IMR-90 (cell line): ENCODE measurements around the gene TRIM38. TPM values are rescaled to one million over a fixed set of nuclear protein-coding genes. Genes with fewer than 3 reads are reported as not detected.

Experiments used
- ATAC-seq: fragments of 200-7000 bp; cut with Tn5 transposase; 2 replicates; pipeline ENCODE4 v1.9.1; 2020; ENCODE audit warnings: low read depth, mild to moderate bottlenecking, moderate library complexity
- BruUV-seq: library from RNA; stranded (reverse); fragments of 400-500 nt; replicated peaks from 2 replicates; lab custom pipeline; 2021; lab: Mats Ljungman, UMichigan
- CTCF ChIA-PET: fragments of 300-600 bp; formaldehyde crosslinking; extraction: SDS; loops from one replicate; lab custom pipeline; 2021; ENCODE audit warnings: antibody characterized with exemption; lab: Yijun Ruan, JAX
- POLR2A ChIA-PET: fragments of 300-600 bp; sonication (Branson Sonifier 250); formaldehyde crosslinking; loops from one replicate; lab custom pipeline; 2022; ENCODE audit warnings: antibody characterized with exemption; ENCODE audit not compliant: unreplicated experiment; lab: Charles Lee
- DNase-seq: peaks from one replicate; pipeline ENCODE4 v3.0.0; 2013
- H2AFZ ChIP-seq: replicated peaks from 2 replicates; pipeline ENCODE3; 2013; ENCODE audit warnings: low read length, mild to moderate bottlenecking; ENCODE audit not compliant: poor library complexity
- H2AK5ac ChIP-seq: 2 replicates; pipeline ENCODE4 v1.6.1; 2013; ENCODE audit warnings: low read depth, low read length, inconsistent platforms
- H2AK9ac ChIP-seq: replicated peaks from 2 replicates; pipeline ENCODE3; 2013; ENCODE audit warnings: mild to moderate bottlenecking, low read depth, low read length, moderate library complexity; ENCODE audit not compliant: poor library complexity
- H2BK120ac ChIP-seq: 2 replicates; pipeline ENCODE4 v1.6.1; 2013; ENCODE audit warnings: low read depth, low read length, inconsistent platforms
- H2BK15ac ChIP-seq: 3 replicates; pipeline ENCODE4 v1.6.1; 2013; ENCODE audit warnings: low read depth, low read length, inconsistent platforms
- H2BK20ac ChIP-seq: 2 replicates; pipeline ENCODE4 v1.6.1; 2013; ENCODE audit warnings: low read depth, mild to moderate bottlenecking, inconsistent platforms, low read length, moderate library complexity
- H2BK5ac ChIP-seq: 2 replicates; pipeline ENCODE4 v1.6.1; 2013; ENCODE audit warnings: mild to moderate bottlenecking, low read depth, low read length, inconsistent platforms; ENCODE audit not compliant: poor library complexity, severe bottlenecking
- H3K14ac ChIP-seq: replicated peaks from 2 replicates; pipeline ENCODE4 v1.6.1; 2013; ENCODE audit warnings: low read depth, low read length, inconsistent platforms
- H3K18ac ChIP-seq: 2 replicates; pipeline ENCODE4 v1.6.1; 2013; ENCODE audit warnings: low read depth, low read length, control low read depth
- H3K23ac ChIP-seq: 2 replicates; pipeline ENCODE4 v1.6.1; 2013; ENCODE audit warnings: low read depth, low read length, inconsistent platforms
- H3K27ac ChIP-seq: 2 replicates; pipeline ENCODE4 v1.5.1; 2013; ENCODE audit warnings: mild to moderate bottlenecking, control low read depth, low read length; ENCODE audit not compliant: insufficient read depth
- H3K27me3 ChIP-seq: 2 replicates; pipeline ENCODE4 v1.6.1; 2013; ENCODE audit warnings: low read length; ENCODE audit not compliant: control insufficient read depth, insufficient read depth
- H3K36me3 ChIP-seq: 2 replicates; pipeline ENCODE4 v1.6.1; 2013; ENCODE audit warnings: low read length, mixed read lengths; ENCODE audit not compliant: control insufficient read depth, insufficient read depth
- H3K4ac ChIP-seq: 2 replicates; pipeline ENCODE4 v1.6.1; 2013; ENCODE audit warnings: low read depth, low read length, inconsistent platforms
- H3K4me1 ChIP-seq: 2 replicates; pipeline ENCODE4 v1.6.1; 2013; ENCODE audit warnings: low read length, mixed read lengths; ENCODE audit not compliant: control insufficient read depth, insufficient read depth
- H3K4me2 ChIP-seq: 2 replicates; pipeline ENCODE4 v1.6.1; 2013; ENCODE audit warnings: low read depth, mild to moderate bottlenecking, control low read depth, low read length, moderate library complexity
- H3K4me3 ChIP-seq: 2 replicates; pipeline ENCODE4 v1.5.1; 2013; ENCODE audit warnings: low read depth, mild to moderate bottlenecking, control low read depth, low read length, moderate library complexity; ENCODE audit not compliant: insufficient read depth
- H3K56ac ChIP-seq: 2 replicates; pipeline ENCODE4 v1.6.1; 2013; ENCODE audit warnings: low read length, inconsistent platforms; ENCODE audit not compliant: insufficient read depth; ENCODE audit errors: extremely low read depth
- H3K79me1 ChIP-seq, 2 experiments: 2 replicates each; pipeline ENCODE4 v1.6.1; 2013; ENCODE audit warnings: low read length in 2 of 2, inconsistent platforms in 1 of 2, low read depth in 1 of 2
- H3K9ac ChIP-seq: 2 replicates; pipeline ENCODE4 v1.6.1; 2013; ENCODE audit warnings: low read depth, low read length, control low read depth
- H3K9me1 ChIP-seq: 2 replicates; pipeline ENCODE4 v1.6.1; 2013; ENCODE audit warnings: low read length, inconsistent platforms; ENCODE audit not compliant: insufficient read depth
- H3K9me3 ChIP-seq: 2 replicates; pipeline ENCODE4 v1.6.1; 2013; ENCODE audit warnings: low read length; ENCODE audit not compliant: control insufficient read depth, insufficient read depth
- H4K20me1 ChIP-seq: 2 replicates; pipeline ENCODE4 v1.6.1; 2013; ENCODE audit warnings: low read length, inconsistent platforms; ENCODE audit not compliant: insufficient read depth
- H4K5ac ChIP-seq: 2 replicates; pipeline ENCODE4 v1.6.1; 2013; ENCODE audit warnings: mild to moderate bottlenecking, low read depth, low read length, control low read depth
- H4K8ac ChIP-seq, 2 experiments: 2 replicates each; pipeline ENCODE4 v1.6.1; 2013; ENCODE audit warnings: low read depth in 2 of 2, low read length in 2 of 2, control low read depth in 1 of 2, inconsistent platforms in 1 of 2
- H4K91ac ChIP-seq: 2 replicates; pipeline ENCODE4 v1.6.1; 2013; ENCODE audit warnings: low read depth, low read length, inconsistent platforms; ENCODE audit not compliant: insufficient read depth
- RAD21 ChIP-seq: IDR thresholded peaks from 2 replicates; pipeline ENCODE4 v1.6.1; 2012; ENCODE audit warnings: low read length, improper control_type of control experiment
- USF2 ChIP-seq: fragments of 150-350 bp; IDR thresholded peaks from 2 replicates; pipeline ENCODE4 v1.6.1; 2017; ENCODE audit warnings: mild to moderate bottlenecking, antibody characterized with exemption, low read length, low read depth
- WGBS, 2 experiments: methylation state at CpG; one replicate each; pipeline versions ENCODE4 v1.1.5 to v1.1.7; 2013; ENCODE audit warnings: missing lambda C conversion rate in 2 of 2; ENCODE audit not compliant: insufficient read length in 1 of 2; ENCODE audit errors: extremely low coverage in 2 of 2; 5-methylcytosine and 5-hydroxymethylcytosine counted together
- dilution Hi-C: fragments of 300-500 bp; cut with HindIII; formaldehyde crosslinking; loops from one replicate; pipeline ENCODE4 v1.14.3; 2018; ENCODE audit warnings: low sequenced_read_pairs; ENCODE audit not compliant: unreplicated experiment
- in situ Hi-C: fragments of 300-500 bp; cut with MboI; formaldehyde crosslinking; loops from 3 replicates; pipeline ENCODE4 v1.14.3; 2019; ENCODE audit warnings: low sequenced_read_pairs, inconsistent platforms, mixed read lengths
- intact Hi-C: fragments of 100-400 bp; cut with micrococcal nuclease; formaldehyde crosslinking; loops from 2 replicates; pipeline ENCODE4 v1.10.0; 2022
- polyA plus RNA-seq, 3 experiments: library from polyadenylated mRNA; depleted of rRNA; stranded (reverse); fragments of >200 nt; gene quantifications; 2 replicates each; pipeline ENCODE4 v1.2.3, GENCODE V29; 2012; ENCODE audit warnings: low replicate concordance in 1 of 3
- total RNA-seq: library from RNA; depleted of rRNA; stranded (reverse); fragments of >200 nt; gene quantifications from 2 replicates; pipeline ENCODE4 v1.2.3, GENCODE V29; 2012

The TRIM38 gene
- total and polyA plus RNA-seq, 2 of the 4 experiments (the other 2 are of a cell fraction): 4.1 to 6.3 TPM

- H3K9me3 ChIP-seq: no peaks in the 10 kb centered on the region
- H3K56ac ChIP-seq: no peak overlapping the region
- no peak overlapping the region for H2BK20ac ChIP-seq
- H3K4me3 ChIP-seq: no peak overlapping the region
- in situ Hi-C loops (no loop called here), intact Hi-C loops (no loop called here), dilution Hi-C loops (no loop called here)
- DNase-seq (no peak), ATAC-seq (no peak)
- no peak overlapping the region for H2AK9ac ChIP-seq
- H2BK120ac ChIP-seq: no peak overlapping the region
- no peak overlapping the region for H4K8ac ChIP-seq
- no peak overlapping the region for H3K27ac ChIP-seq
- no peaks in the 10 kb centered on the region for H3K36me3 ChIP-seq
- no peak overlapping the region for H3K4ac ChIP-seq
- no peaks in the 10 kb centered on the region for H4K20me1 ChIP-seq
- H3K4me2 ChIP-seq: no peak overlapping the region
- no peak overlapping the region for H2AFZ ChIP-seq
- no peak overlapping the region for H4K5ac ChIP-seq
- no peak overlapping the region for H3K14ac ChIP-seq
- H3K23ac ChIP-seq: no peak overlapping the region
- H2BK5ac ChIP-seq: no peak overlapping the region
- no TSS peak for BruUV-seq
- peaks cover 1% of the 10 kb centered on the region; the same call in 1 of the 2 replicates for H3K27me3 ChIP-seq
- H3K9me1 ChIP-seq: no peaks in the 10 kb centered on the region
- ChIA-PET POLR2A (no interaction called here), CTCF (no interaction called here)
- no peak overlapping the region for H4K91ac ChIP-seq
- no peak overlapping the region for H2AK5ac ChIP-seq
- H3K79me1 ChIP-seq: no peaks in the 10 kb centered on the region
- H2BK15ac ChIP-seq: no peak overlapping the region
- H3K4me1 ChIP-seq: no peaks in the 10 kb centered on the region
- no peak for TF ChIP-seq RAD21
- TF ChIP-seq USF2: no peak
- 68% methylated on average over 2 of the region's 4 CpGs; no CpG with 5 or more reads in 1 of the 2 experiments for WGBS, 2 experiments
- no peak overlapping the region for H3K9ac ChIP-seq
- H3K18ac ChIP-seq: no peak overlapping the region
Observed at GRCh38 chr6:25950297-25950696, 12.3 kb upstream of the TRIM38 start.
